Small intestine (tissue), 7 donors: Measurements from ENCODE around the gene MOCS1. TPM values are rescaled to one million over a fixed set of nuclear protein-coding genes. Genes with fewer than 3 reads are reported as not detected.

Experiments used
- DNase-seq, 2 donors: peaks; one replicate each; pipeline versions ENCODE4 v3.0.0 to v3.0.0-alpha.2; 2013
- FAIRE-seq: peaks from 2 replicates; lab custom pipeline; 2012; peaks lifted over from hg19 to GRCh38; lab: Jason Lieb, UNC
- H3K27ac ChIP-seq, 3 donors: one replicate each; pipeline ENCODE4 v1.5.1; 2013; ENCODE audit warnings: low read length in 2 of 3, mild to moderate bottlenecking in 2 of 3, control low read depth in 1 of 3, inconsistent platforms in 1 of 3, low read depth in 1 of 3, moderate library complexity in 1 of 3
- H3K27me3 ChIP-seq, 3 donors: one replicate each; pipeline ENCODE4 v1.6.1; 2013; ENCODE audit warnings: low read length in 3 of 3, inconsistent platforms in 1 of 3; ENCODE audit not compliant: control insufficient read depth in 3 of 3, insufficient read depth in 3 of 3
- H3K36me3 ChIP-seq, 3 donors: one replicate each; pipeline ENCODE4 v1.6.1; 2013; ENCODE audit warnings: low read length in 3 of 3, inconsistent platforms in 1 of 3, low read depth in 1 of 3, mild to moderate bottlenecking in 1 of 3, moderate library complexity in 1 of 3; ENCODE audit not compliant: control insufficient read depth in 3 of 3, insufficient read depth in 2 of 3
- H3K4me1 ChIP-seq, 3 donors: one replicate each; pipeline ENCODE4 v1.6.1; 2013; ENCODE audit warnings: low read length in 2 of 3, inconsistent platforms in 1 of 3, low read depth in 1 of 3, mild to moderate bottlenecking in 1 of 3, moderate library complexity in 1 of 3; ENCODE audit not compliant: control insufficient read depth in 3 of 3, insufficient read depth in 2 of 3
- H3K4me3 ChIP-seq, 3 donors: one replicate each; pipeline ENCODE4 v1.5.1; 2013; ENCODE audit warnings: low read length in 3 of 3, control low read depth in 1 of 3, inconsistent platforms in 1 of 3, low read depth in 1 of 3, mild to moderate bottlenecking in 1 of 3, moderate library complexity in 1 of 3
- H3K9me3 ChIP-seq, 2 donors: one replicate each; pipeline ENCODE4 v1.6.1; 2013; ENCODE audit warnings: low read depth in 1 of 2, low read length in 1 of 2; ENCODE audit not compliant: control insufficient read depth in 2 of 2, insufficient read depth in 1 of 2
- WGBS, 3 donors: extraction: QIAGEN DNeasy Blood & Tissue Kit; methylation state at CpG; one replicate each; pipeline ENCODE4 v1.1.7; 2013; 5-methylcytosine and 5-hydroxymethylcytosine counted together
- polyA plus RNA-seq, 4 donors: library from polyadenylated mRNA; stranded (reverse) in 3 of 4; unstranded in 1 of 4; fragments of 200-250 nt in 3 of 4; fragments of 120-200 nt in 1 of 4; gene quantifications; one replicate each; pipeline versions ENCODE4 v1.2.1 to v1.2.3, GENCODE V29; 2013
- donor health status: healthy with polysubstance abuse.
- donor health status: control.
- donor health status: control.
- donor health status: Bipolar disorder and iron deficiency.
- donor health status: healthy.

MOCS1 gene
- polyA plus RNA-seq, 4 donors = 11.9 to 29.6 (median 18.0) TPM

DNA sequence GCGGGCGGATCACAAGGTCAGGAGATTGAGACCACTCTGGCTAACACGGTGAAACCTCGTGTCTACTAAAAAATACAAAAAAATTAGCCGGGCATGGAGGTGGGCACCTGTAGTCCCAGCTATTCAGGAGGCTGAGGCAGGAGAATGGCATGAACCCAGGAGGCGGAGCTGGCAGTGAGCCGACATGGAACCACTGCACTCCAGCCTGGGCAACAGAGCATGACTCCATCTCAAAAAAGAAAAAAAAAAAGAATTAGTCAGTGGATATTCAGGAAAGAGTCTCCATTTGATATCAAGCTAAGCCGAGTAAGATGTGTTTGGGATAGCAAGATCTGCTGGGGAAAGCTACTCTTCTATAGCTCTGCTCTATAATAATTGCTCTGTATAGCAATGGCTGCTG is 41.0 kb downstream of the MOCS1 start:
- no peak overlapping the region for H3K27ac ChIP-seq
- no peaks in the 10 kb centered on the region for H3K9me3 ChIP-seq
- FAIRE-seq (no peak), DNase-seq (no peak)
- no peaks in the 10 kb centered on the region for H3K4me1 ChIP-seq
- peaks cover 0 to 9% (median 5%) of the 10 kb centered on the region in 3 donors for H3K36me3 ChIP-seq
- WGBS, 3 donors = 84 to 88% (median 86%) methylated on average over 8 of the region's 8 CpGs
- H3K27me3 ChIP-seq = no peaks in the 10 kb centered on the region
- no peak overlapping the region for H3K4me3 ChIP-seq

- 61 to 69% (median 67%) methylated on average over 2 of the region's 2 CpGs for WGBS, 3 donors
- Histone ChIP-seq H3K27me3 (no peaks in the 10 kb centered on the region), H3K27ac (no peak overlapping the region), H3K36me3 (peaks cover 0 to 9% (median 5%) of the 10 kb centered on the region in 3 donors), H3K4me1 (peaks cover 0 to 4% (median 0%) of the 10 kb centered on the region in 3 donors), H3K4me3 (no peak overlapping the region), H3K9me3 (no peaks in the 10 kb centered on the region)
- no peak for FAIRE-seq
- peak; percentile 45 to 66 for DNase-seq
Measured at GRCh38 chr6:39892490-39893129, 41.7 kb downstream of the MOCS1 start.

DNA sequence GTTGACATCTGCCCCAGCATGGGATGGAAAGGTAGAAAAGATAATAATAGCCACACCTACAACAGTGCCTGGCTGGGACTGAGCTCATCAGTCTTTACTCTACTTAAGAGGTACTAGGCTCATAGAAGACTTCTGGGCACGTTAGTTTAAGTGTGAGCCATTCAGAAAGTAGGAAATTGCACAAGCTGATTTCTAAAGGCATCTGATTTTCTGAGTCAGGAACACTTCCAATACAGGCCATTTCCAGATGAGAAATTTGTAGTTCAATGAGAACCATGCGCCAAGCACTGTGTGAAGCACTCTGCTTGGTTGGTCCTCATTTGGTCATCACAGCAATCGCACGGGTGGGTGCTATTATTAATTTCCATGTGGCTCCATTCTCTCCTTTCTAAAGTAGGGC is 42.3 kb downstream of the MOCS1 start:
- no peaks in the 10 kb centered on the region for H3K9me3 ChIP-seq
- H3K27me3 ChIP-seq = no peaks in the 10 kb centered on the region
- no peak overlapping the region for H3K4me3 ChIP-seq
- WGBS, 3 donors = 51 to 89% (median 65%) methylated on average over 4 of the region's 4 CpGs
- no peak overlapping the region for H3K27ac ChIP-seq
- no peak for DNase-seq
- H3K36me3 ChIP-seq = peaks cover 0 to 9% (median 5%) of the 10 kb centered on the region in 3 donors
- no peak for FAIRE-seq
- peaks cover 0 to 9% (median 0%) of the 10 kb centered on the region in 3 donors for H3K4me1 ChIP-seq

- WGBS, 3 donors = 93 to 95% (median 94%) methylated on average over 6 of the region's 6 CpGs
- FAIRE-seq = no peak
Measured at GRCh38 chr6:39891353-39891752, 42.9 kb downstream of the MOCS1 start.

GRCh38 chr6:39889229-39889628 is 45.0 kb downstream of the MOCS1 start:
- no peak overlapping the region for H3K4me3 ChIP-seq
- FAIRE-seq (no peak), DNase-seq (no peak)
- H3K27me3 ChIP-seq = no peaks in the 10 kb centered on the region
- H3K9me3 ChIP-seq = no peaks in the 10 kb centered on the region
- 73 to 74% (median 74%) methylated on average over 2 of the region's 2 CpGs for WGBS, 3 donors
- H3K36me3 ChIP-seq = peaks cover 0 to 11% (median 5%) of the 10 kb centered on the region in 3 donors
- peaks cover 0 to 9% (median 0%) of the 10 kb centered on the region in 3 donors for H3K4me1 ChIP-seq
- no peak overlapping the region for H3K27ac ChIP-seq

More at GRCh38 chr6:39891353-39891752, 42.9 kb downstream of the MOCS1 start:
- Histone ChIP-seq H3K9me3 (no peaks in the 10 kb centered on the region), H3K4me3 (no peak overlapping the region), H3K27ac (no peak overlapping the region), H3K4me1 (peaks cover 0 to 9% (median 0%) of the 10 kb centered on the region in 3 donors), H3K36me3 (peaks cover 0 to 6% (median 5%) of the 10 kb centered on the region in 3 donors), H3K27me3 (no peaks in the 10 kb centered on the region)
- no peak for DNase-seq

DNA sequence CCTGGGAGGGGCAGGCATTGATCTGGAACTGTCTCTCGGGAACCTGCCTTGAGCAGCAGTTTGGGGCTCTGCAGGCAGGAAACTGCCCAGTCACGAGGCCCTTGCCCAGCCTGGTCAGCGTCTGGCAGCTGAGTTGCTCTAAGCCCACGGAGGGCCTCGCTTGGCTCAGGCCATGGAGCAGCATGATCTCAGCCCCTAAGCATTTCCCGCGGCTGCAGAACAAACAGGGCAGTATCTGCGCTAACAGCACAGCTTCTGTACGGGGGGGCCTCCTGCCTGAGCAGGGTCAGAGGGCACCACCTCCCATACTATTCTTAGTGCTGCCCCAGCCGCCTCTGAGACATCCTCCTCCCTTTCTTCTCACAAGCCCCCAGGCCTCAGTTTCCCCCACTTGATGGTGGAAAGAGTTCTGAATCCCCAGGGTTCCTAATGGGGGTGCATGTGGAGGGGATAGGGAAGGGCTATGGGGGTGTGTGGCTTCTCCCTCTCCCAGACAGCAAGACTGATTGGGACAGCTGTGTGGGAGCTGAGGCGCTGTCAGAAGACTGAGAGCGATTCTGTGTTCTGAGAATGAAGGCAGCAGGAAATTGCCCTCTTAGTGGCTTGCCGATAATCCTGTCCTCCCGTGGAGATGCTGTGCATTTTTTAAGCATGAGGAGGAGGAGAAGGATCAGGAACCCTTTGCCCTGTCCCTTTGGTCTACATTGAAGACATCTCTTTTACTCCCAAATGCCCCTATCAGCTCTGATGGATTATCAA is 46.4 kb downstream of the MOCS1 start:
- WGBS, 3 donors = 26 to 52% (median 48%) methylated on average over 14 of the region's 14 CpGs
- Histone ChIP-seq H3K4me1 (peaks cover 0 to 12% (median 0%) of the 10 kb centered on the region in 3 donors), H3K27ac (peak overlapping the region in 2 of 3 donors; percentile 28 to 63), H3K4me3 (no peak overlapping the region), H3K27me3 (peaks cover 0 to 3% (median 0%) of the 10 kb centered on the region in 3 donors), H3K36me3 (peaks cover 0 to 11% (median 5%) of the 10 kb centered on the region in 3 donors), H3K9me3 (no peaks in the 10 kb centered on the region)
- DNase-seq = peak in 1 of 2 donors; percentile 67
- FAIRE-seq = no peak

DNA sequence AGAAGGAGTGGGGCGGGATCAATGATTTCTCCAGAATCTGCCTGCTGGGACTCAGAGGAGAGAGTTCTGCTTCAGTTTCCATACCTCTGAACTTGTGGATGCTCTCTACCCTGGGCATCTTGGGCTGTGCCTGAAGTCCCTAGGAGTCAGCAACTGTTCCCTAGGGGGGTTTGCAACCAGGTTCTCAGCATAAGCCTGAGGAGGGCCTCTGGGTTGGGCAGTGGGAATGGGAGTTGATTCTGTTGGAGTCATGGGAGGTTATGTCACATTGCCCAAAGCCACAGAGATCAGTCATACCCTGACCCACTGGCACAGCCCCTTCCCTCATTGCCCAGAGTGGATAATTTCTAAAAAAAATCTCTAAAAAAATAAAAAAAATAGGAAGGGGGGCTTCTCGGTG is 47.4 kb downstream of the MOCS1 start:
- WGBS, 3 donors = 47 to 91% (median 72%) methylated on average over 2 of the region's 2 CpGs
- FAIRE-seq (no peak), DNase-seq (no peak)
- Histone ChIP-seq H3K27me3 (peaks cover 0 to 3% (median 0%) of the 10 kb centered on the region in 3 donors), H3K4me1 (peaks cover 0 to 16% (median 0%) of the 10 kb centered on the region in 3 donors), H3K36me3 (peaks cover 0 to 11% (median 5%) of the 10 kb centered on the region in 3 donors), H3K4me3 (no peak overlapping the region), H3K27ac (peak overlapping the region in 1 of 3 donors; percentile 63), H3K9me3 (no peaks in the 10 kb centered on the region)

DNA sequence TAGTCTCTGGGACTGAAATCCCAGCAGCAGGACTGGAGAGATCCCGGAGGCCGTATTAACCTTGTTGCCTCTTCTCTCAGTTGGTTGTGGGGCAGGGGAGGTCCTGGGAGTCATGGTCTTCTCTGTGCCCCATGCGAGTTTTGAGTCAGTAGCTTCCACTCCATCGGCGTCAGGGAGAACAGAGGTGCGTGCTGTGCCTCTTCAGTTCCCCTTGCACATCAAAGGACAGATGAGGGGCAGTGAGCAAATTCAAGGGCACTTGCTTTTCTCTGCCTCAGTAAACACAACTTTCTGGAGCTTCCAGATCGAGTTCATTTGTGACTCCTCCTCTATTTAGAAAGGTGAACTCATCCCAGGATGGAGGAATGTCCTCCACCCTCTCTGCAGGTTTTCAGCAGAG is 48.6 kb downstream of the MOCS1 start:
- 81 to 84% (median 82%) methylated on average over 7 of the region's 7 CpGs for WGBS, 3 donors
- H3K27me3 ChIP-seq = peaks cover 0 to 3% (median 0%) of the 10 kb centered on the region in 3 donors
- DNase-seq (no peak), FAIRE-seq (no peak)
- peaks cover 0 to 7% (median 2%) of the 10 kb centered on the region in 3 donors for H3K36me3 ChIP-seq
- no peaks in the 10 kb centered on the region for H3K9me3 ChIP-seq
- H3K4me3 ChIP-seq = no peak overlapping the region
- H3K4me1 ChIP-seq = peaks cover 0 to 16% (median 0%) of the 10 kb centered on the region in 3 donors
- peak overlapping the region in 1 of 3 donors; percentile 7 for H3K27ac ChIP-seq
